ENCODE measurements around the gene TYW5. TPM values are rescaled to one million over a fixed set of nuclear protein-coding genes. Genes with fewer than 3 reads are reported as not detected.

The TYW5 gene
- polyA plus RNA-seq, 1 donor (not counting 4 experiments of a cell fraction or from before 2014, with no cell fraction given): 9.9 TPM

DNA sequence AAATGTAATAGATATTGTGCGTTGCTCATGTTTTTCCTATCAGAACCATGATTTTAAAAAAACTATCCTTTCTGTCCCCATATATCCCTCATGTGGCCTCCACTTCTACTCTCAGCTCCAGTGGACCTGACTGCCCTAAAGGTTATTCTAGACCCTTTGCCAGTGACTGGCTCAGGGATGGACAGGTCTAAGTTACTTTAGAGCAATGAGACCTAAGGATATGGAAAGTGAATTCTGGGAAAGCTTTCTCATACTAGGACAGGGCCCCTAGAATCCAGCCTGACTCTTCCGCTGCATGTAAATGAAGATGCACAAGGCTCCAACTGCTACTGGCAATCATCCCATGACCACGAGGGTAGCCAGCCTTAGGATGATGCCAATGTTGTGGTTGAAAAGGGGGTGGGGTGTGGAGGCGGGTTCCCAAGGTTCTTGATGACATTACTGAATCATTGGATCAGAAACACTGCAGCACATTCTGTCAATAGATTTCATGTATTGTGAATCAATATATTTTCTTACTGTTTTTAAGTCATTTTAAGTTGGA, 22.9 kb downstream of the TYW5 start:
- H2AFZ ChIP-seq (ENCODE audit: control insufficient read depth, low read length): no peak overlapping the region
- no peak overlapping the region for H3K4me2 ChIP-seq (ENCODE audit: control insufficient read depth, extremely low read depth, insufficient read depth, low read depth, low read length)
- peaks cover 5 to 6% of the 10 kb centered on the region in 2 experiments for H3K36me3 ChIP-seq (ENCODE audit: control insufficient read depth in 2 of 2, extremely low read depth in 1 of 2, insufficient read depth in 2 of 2, low read length in 2 of 2)
- H3K9me3 ChIP-seq (ENCODE audit: control insufficient read depth, low read depth, low read length): no peaks in the 10 kb centered on the region
- FAIRE-seq (no peak), DNase-seq (ENCODE audit: low read depth, low spot score) (no peak)
- H3K4me1 ChIP-seq (ENCODE audit: control insufficient read depth, extremely low read depth, insufficient read depth, low read length): no peaks in the 10 kb centered on the region
- no peak overlapping the region for H3K27ac ChIP-seq (ENCODE audit: control insufficient read depth, insufficient read depth, low read length)
- H3K9ac ChIP-seq (ENCODE audit: control insufficient read depth, extremely low read depth, insufficient read depth, low read length): no peak overlapping the region
- dilution Hi-C loops (cut with MboI; ENCODE audit: extremely low pct_ligation_motif_present, low sequenced_read_pairs): no loop called here
- no peaks in the 10 kb centered on the region for H3K9me1 ChIP-seq (ENCODE audit: control insufficient read depth, extremely low read depth, insufficient read depth, low read length)
- no peaks in the 10 kb centered on the region for H4K20me1 ChIP-seq (ENCODE audit: control insufficient read depth, extremely low read depth, insufficient read depth, low read length)
- H3K79me2 ChIP-seq (ENCODE audit: control insufficient read depth, insufficient read depth, low read length): no peaks in the 10 kb centered on the region
- no peak overlapping the region for H3K4me3 ChIP-seq (ENCODE audit: control insufficient read depth in 2 of 3, extremely low read depth in 1 of 3, insufficient read depth in 2 of 3, low read depth in 1 of 3, low read length in 3 of 3)
- TF ChIP-seq EZH2 (IDR thresholded peaks at IDR 0.05; ENCODE audit: low read length): no peak
- TF ChIP-seq, protein P1, sequence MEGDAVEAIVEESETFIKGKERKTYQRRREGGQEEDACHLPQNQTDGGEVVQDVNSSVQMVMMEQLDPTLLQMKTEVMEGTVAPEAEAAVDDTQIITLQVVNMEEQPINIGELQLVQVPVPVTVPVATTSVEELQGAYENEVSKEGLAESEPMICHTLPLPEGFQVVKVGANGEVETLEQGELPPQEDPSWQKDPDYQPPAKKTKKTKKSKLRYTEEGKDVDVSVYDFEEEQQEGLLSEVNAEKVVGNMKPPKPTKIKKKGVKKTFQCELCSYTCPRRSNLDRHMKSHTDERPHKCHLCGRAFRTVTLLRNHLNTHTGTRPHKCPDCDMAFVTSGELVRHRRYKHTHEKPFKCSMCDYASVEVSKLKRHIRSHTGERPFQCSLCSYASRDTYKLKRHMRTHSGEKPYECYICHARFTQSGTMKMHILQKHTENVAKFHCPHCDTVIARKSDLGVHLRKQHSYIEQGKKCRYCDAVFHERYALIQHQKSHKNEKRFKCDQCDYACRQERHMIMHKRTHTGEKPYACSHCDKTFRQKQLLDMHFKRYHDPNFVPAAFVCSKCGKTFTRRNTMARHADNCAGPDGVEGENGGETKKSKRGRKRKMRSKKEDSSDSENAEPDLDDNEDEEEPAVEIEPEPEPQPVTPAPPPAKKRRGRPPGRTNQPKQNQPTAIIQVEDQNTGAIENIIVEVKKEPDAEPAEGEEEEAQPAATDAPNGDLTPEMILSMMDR (optimal IDR thresholded peaks at IDR 0.05 in 1 of 3, IDR thresholded peaks at IDR 0.05 in 1 of 3, conservative IDR thresholded peaks at IDR 0.05 in 1 of 3; ENCODE audit: extremely low read depth in 1 of 3, insufficient read depth in 2 of 3, low read length in 3 of 3): no peak
- no peaks in the 10 kb centered on the region for H3K27me3 ChIP-seq (ENCODE audit: control insufficient read depth, extremely low read depth, insufficient read depth, low read length)

DNA sequence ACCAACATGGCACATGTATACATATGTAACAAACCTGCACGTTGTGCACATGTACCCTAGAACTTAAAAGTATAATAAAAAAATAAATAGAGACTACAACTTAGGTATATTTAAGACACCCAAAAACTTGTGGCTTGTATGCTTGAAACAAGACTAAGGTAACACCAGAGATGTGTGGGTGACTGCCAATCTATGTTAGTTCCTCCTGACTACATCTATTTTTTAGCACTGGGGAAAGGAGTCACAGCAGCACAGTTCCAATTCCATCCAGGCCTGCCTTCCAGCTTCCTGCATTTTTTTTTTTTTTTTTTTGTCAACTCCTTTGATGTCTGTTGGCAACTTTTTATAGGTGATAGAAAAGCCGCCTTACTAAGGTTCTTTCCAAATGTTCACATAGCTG, 26.0 kb downstream of the TYW5 start:
- TF ChIP-seq, protein P1 (optimal IDR thresholded peaks at IDR 0.05 in 1 of 3, IDR thresholded peaks at IDR 0.05 in 1 of 3, conservative IDR thresholded peaks at IDR 0.05 in 1 of 3; ENCODE audit: extremely low read depth in 1 of 3, insufficient read depth in 2 of 3, low read length in 3 of 3): no peak
- TF ChIP-seq EZH2 (IDR thresholded peaks at IDR 0.05; ENCODE audit: low read length): no peak
- peaks cover 6% of the 10 kb centered on the region for H3K79me2 ChIP-seq (ENCODE audit: control insufficient read depth, insufficient read depth, low read length)
- H3K9me3 ChIP-seq (ENCODE audit: control insufficient read depth, low read depth, low read length): no peaks in the 10 kb centered on the region
- no peak overlapping the region for H3K4me3 ChIP-seq (ENCODE audit: control insufficient read depth in 2 of 3, extremely low read depth in 1 of 3, insufficient read depth in 2 of 3, low read depth in 1 of 3, low read length in 3 of 3)
- H3K27me3 ChIP-seq (ENCODE audit: control insufficient read depth, extremely low read depth, insufficient read depth, low read length): no peaks in the 10 kb centered on the region
- no peak overlapping the region for H2AFZ ChIP-seq (ENCODE audit: control insufficient read depth, low read length)
- no peaks in the 10 kb centered on the region for H3K9me1 ChIP-seq (ENCODE audit: control insufficient read depth, extremely low read depth, insufficient read depth, low read length)
- FAIRE-seq (no peak), DNase-seq (ENCODE audit: low read depth, low spot score) (no peak)
- H3K27ac ChIP-seq (ENCODE audit: control insufficient read depth, insufficient read depth, low read length): no peak overlapping the region
- H3K9ac ChIP-seq (ENCODE audit: control insufficient read depth, extremely low read depth, insufficient read depth, low read length): no peak overlapping the region
- H4K20me1 ChIP-seq (ENCODE audit: control insufficient read depth, extremely low read depth, insufficient read depth, low read length): no peaks in the 10 kb centered on the region
- no peaks in the 10 kb centered on the region for H3K4me1 ChIP-seq (ENCODE audit: control insufficient read depth, extremely low read depth, insufficient read depth, low read length)
- dilution Hi-C loops (cut with MboI; ENCODE audit: extremely low pct_ligation_motif_present, low sequenced_read_pairs): no loop called here
- peaks cover 5 to 8% of the 10 kb centered on the region in 2 experiments for H3K36me3 ChIP-seq (ENCODE audit: control insufficient read depth in 2 of 2, extremely low read depth in 1 of 2, insufficient read depth in 2 of 2, low read length in 2 of 2)
- no peak overlapping the region for H3K4me2 ChIP-seq (ENCODE audit: control insufficient read depth, extremely low read depth, insufficient read depth, low read depth, low read length)

Measured in keratinocyte (primary cell).